Inferior parietal cortex (tissue), 1 donor: Measurements from ENCODE around the gene ENTR1.
A peak's percentile ranks its signal among the peaks of the same experiment; 100 is the strongest.

Experiments used
- DNase-seq: peaks from one replicate; pipeline ENCODE4 v3.0.0-alpha.2; 2016; ENCODE audit errors: extremely low spot score

ENTR1 gene

DNA sequence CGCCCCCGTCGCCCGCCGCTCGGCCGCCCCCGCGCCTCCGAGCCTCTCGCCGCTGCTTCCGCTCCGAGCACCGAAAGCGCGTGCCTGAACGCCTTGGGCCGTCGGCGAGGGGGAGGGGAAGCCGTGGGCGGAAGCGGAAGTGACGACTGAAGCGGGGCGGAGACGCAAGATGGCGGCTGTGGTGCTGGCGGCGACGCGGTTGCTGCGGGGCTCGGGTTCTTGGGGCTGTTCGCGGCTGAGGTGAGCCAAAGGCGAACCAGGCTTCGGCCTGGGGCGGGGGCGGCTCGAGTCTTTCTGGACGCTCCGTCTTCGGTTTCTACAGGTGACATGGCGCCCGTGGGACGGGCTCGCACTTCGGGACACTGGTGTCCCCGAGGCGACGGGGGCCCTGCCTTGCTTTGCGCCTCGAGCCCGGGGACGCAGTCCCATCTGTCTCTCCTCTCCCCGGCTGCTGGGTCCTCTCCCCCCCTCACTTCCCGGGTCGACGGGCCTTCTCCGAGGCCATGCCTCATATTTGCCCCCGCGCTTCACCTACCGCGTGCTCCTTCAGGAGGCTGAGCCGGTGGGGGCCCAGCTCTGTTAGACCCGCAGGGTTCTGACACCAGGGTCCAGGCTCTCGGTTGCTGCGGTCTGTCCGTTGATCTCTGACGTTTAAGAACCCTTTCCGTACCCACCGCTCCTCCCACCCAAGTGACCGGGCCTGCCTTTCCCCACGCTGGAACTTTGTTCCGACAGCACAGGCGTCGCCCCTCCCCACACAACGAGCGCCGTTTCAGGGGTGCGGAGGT, at the start of gene ENTR1, which contains the start of gene PMPCA:
ENTR1 (minus strand) TSS at position 115 of the 788 bp plus-strand sequence. CDS start 217 bp downstream, outside the sequence.
PMPCA (plus strand) TSS at position 159 of the 788 bp plus-strand sequence; CDS start at position 170, 11 bp downstream.
- DNase-seq, result peak; percentile 96

DNA sequence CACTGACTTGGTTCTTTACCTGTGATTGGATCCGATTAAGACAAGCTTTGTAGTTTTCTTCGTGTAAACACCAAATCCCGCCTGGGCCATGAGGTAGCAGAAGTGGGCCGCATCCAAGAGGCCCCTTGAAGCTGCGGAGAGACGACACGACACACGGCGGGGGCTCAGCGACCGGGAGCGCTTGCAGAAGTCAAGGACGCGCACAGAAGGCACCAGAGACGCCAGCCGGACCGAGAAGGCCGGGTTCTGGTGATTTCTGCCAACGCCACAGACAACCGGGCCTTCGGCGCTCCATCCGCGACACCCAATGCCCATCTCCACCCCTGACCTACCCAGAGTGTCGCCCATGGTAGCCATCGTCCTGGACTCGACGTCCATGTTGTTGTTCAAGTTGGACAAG, 49.0 kb upstream of the ENTR1 start:
- DNase-seq, result no peak

- no peak for DNase-seq
Measured at GRCh38 chr9:136457326-136457725, 46.9 kb upstream of the ENTR1 start.

DNA sequence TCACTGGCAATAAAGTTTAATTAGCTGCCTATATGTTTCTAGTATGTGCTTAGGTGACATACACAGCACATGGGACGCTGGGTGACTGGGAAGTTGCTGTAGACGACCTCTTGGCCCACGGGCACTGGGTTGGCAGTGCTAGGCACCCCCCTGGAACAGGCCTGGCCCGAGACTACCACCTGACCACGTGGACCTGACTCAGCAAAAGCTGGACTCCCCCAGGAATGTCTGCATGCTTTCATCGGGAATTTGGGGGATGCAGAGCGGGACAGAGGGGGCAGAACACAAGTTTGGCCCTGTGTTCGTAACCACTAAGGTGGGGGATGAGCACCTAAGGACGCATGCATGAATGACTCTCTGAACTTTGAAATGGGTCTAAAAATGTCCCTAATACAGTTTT, 45.8 kb upstream of the ENTR1 start:
- no peak for DNase-seq

DNA sequence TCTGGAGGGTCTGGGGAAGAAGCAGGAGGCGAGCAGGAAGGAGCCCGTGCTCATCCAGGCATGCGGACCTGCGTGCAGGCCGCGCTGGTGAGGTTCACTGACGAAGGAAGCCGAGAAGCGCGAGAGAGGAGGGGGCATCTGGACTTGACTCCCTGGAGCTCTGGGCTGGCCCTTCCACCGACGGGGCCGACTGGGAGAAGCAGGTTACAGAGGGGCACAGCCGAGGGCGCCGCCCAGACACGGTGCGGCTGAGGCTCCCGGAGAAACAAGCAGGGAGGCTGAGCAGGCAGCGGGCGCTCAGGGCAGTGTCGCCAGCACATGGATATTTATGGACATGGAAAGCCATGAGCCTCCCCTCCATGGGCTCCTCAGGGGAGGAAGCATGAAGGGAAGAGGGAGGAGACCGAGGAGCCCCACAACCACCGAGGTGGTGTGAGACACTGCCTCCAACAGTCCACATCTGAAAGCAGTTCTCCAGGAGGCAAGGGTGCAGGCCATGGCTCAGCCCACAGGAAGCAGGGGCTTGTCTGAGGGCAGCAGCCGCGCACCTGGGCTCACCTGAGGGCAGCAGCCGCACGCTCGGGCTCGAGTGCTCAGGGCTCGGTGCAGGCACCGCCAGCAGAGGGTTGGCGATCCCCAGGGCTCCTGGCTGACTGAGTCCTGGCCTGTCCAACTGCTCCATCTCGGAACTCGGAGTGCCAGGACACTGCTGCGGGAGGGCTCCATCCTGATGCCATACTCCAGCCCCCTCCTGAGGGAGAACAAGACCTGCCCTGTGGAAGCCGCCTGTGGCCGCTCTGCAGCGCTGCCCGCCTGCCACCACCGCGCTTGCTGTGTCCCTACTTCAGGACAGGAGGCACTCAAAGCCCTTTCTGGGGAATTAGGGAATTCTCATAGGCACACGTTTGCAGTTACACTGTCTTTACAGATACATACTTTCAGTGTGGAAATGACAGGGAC, 44.9 kb upstream of the ENTR1 start:
- no peak for DNase-seq

GRCh38 chr9:136454026-136454796, 43.8 kb upstream of the ENTR1 start:
- no peak for DNase-seq

GRCh38 chr9:136453326-136453725, 42.9 kb upstream of the ENTR1 start:
- no peak for DNase-seq

GRCh38 chr9:136451221-136451877, 40.9 kb upstream of the ENTR1 start:
- DNase-seq, result no peak

GRCh38 chr9:136448655-136449054, 38.2 kb upstream of the ENTR1 start:
- peak; percentile 4 for DNase-seq

DNA sequence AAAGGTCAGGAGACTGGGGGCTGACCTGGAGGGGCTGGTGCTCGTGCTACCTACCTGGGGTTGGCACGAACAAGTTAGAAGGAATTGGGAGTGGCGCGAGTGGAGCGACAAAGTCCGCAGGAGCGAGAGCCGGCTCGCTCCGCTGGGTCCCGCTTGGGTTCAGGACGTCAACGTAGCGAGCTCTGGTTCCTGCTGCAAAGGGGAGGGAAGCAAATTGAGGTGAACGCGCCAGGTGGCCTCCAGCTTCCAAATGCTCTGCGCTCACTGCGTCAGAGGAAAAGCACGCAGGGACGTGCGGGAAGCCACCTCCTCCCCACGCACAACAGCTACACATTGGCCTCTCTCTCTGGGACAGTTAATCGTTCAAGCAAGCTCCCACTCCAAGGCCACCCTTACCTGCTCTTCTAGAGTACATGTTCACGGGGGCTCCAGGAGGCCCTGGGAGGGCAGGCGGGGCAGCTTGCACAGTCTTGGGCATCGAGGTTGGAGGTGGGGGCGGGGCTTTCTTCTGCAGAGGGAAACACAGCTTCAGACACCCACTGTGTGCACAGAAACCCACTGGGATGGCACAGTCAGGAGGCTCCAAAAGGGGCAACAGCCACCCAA, 36.9 kb upstream of the ENTR1 start:
- DNase-seq, result no peak

GRCh38 chr9:136445799-136446198, 35.4 kb upstream of the ENTR1 start:
- no peak for DNase-seq

GRCh38 chr9:136444102-136444501, 33.7 kb upstream of the ENTR1 start:
- DNase-seq, result no peak

GRCh38 chr9:136443687-136444086, 33.3 kb upstream of the ENTR1 start:
- no peak for DNase-seq

- DNase-seq, result no peak
Measured at GRCh38 chr9:136443087-136443486, 32.7 kb upstream of the ENTR1 start.

- no peak for DNase-seq
Measured at GRCh38 chr9:136442265-136442664, 31.9 kb upstream of the ENTR1 start.

DNA sequence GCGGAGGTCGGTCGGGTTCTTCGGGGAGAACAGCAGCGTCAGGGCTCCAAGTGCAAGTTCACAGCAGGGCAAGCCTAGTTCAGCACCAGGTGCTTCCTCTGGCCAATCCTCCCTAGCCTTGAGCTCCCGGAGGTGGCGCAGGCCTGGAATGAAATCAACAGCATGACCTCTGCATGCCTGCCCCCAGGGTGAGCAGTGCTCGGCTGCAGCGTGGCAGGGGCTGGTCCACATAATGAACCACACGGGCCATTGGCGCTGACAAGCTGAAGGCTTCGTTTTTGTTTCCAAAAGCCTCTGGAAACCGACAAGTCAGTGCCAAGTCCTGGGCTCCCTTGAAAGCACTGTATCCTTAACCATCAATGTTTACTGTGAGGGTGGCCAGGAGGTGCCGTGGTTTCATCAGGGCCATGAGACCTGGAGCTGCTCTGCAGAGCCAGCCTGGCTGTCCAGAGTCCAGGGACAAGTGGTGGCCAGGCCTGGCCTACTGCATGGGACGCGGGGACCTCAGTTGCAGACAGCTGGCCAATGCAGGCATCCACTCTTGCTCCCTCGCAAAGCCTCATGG, 31.3 kb upstream of the ENTR1 start:
- no peak for DNase-seq

DNA sequence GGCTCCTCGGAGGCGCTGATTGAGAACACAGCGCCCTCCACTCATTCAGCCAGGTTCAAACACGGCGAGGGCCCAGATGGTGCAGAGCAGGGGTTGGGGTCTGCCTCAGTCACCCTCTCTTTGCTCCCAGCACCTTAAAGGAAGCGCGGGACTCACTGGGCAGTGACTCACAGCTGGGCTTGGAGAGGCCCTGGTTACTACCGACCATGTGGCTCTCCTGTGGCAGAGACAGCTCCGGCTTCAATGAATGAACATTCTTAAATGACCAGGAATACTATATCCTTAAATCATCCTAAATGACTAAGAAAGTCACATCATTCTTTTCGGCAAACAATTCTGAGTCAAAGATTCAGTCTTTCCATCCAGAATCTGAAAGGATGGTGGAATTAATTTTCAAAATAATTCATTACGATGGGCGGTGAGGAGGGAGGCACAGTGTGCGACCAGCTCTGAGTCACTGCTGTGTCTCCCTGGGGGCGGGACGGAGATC, 30.8 kb upstream of the ENTR1 start:
- no peak for DNase-seq

DNA sequence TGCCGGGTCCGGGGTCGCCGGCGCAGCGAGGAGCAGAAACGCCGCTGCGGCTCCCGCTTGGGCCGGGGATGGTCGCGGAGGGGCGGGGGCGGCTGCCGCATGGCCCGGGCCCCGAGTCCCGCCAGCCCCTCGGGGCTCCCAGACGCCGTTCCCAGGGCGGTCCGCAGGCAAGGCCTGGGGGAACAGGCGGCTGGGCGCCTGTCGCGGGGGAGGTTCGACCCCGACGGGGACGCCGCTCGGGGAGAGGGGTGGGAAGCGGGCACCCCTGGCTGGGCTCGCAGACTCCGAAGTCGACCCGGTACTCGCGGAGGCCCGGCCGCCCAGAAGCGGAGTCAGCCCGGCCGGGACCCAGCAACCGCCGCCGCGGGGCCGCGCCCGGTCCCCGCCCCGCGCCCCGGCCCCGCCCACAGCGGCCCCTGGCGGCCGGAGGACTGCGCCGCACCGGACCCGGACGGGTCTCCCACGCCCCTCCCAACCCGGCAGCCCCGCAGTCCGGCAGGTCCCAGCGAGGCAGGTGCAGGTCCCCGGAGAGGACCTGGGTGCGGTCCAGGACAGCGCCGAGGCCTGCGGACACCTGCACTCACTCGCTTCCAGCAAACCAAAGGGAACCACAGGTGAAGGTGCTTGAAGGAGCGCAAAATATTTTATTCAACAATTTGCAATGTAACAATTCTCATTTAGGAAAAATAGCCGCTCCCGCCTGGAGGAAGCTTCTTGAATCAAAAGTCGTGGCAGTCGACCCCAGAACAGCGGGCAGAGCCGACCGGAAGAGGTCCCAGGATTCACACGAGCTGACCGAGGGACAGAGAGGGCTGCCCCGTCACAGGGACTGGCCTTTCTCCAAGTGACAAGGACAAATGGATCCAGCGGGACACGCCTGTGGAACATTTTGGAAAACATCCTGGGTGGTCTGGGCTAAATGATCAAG, 29.3 kb upstream of the ENTR1 start, which contains the start of gene INPP5E:
INPP5E (minus strand) TSS at position 365 of the 928 bp plus-strand sequence. CDS start 426 bp downstream, outside the sequence.
- peak; percentile 53 for DNase-seq
